ENCODE results near the gene AP3B2. TPM values are rescaled to one million over a fixed set of nuclear protein-coding genes. Genes with fewer than 3 reads are reported as not detected.
A peak's percentile ranks its signal among the peaks of the same experiment; 100 is the strongest.
"Not testable (repeated sequence)": the region's sequence is repeated elsewhere in the genome, so short reads cannot be mapped to it uniquely, and the experiment has no call there.

AP3B2 gene
- total and polyA plus RNA-seq, 8 donors: 0.29 to 8.0 (median 2.0) TPM; not detected in 1

GRCh38 chr15:82709081-82709420 lies 624 bp downstream of the AP3B2 start:
- intact Hi-C loops (cut with DNase I; ENCODE audit: low total_unique reads): no loop called here
- TF ChIP-seq POLR2A (IDR thresholded peaks at IDR 0.05): no peak
- no peak for TF ChIP-seq CTCF (IDR thresholded peaks at IDR 0.05)
- no peak for TF ChIP-seq POLR2AphosphoS5 (IDR thresholded peaks at IDR 0.05)
- TF ChIP-seq EP300 (IDR thresholded peaks at IDR 0.05): no peak
- 0 to 4% (median 3%) methylated on average over 4 to 15 of the region's 15 CpGs for WGBS, 5 donors
- Histone ChIP-seq H3K4me1 (peaks cover 10 to 20% (median 17%) of the 10 kb centered on the region in 4 donors), H3K9me3 (no peaks in the 10 kb centered on the region), H3K36me3 (no peaks in the 10 kb centered on the region), H3K27ac (peak overlapping the region in 1 of 5 donors; percentile 73), H3K4me3 (peak overlapping the region; percentile 64 to 94 (median 80)), H3K27me3 (peaks cover 0 to 11% (median 10%) of the 10 kb centered on the region in 3 donors)
- DNase-seq: no peak

GRCh38 chr15:82705856-82706255 lies 3.8 kb downstream of the AP3B2 start:
- peaks cover 10 to 20% (median 17%) of the 10 kb centered on the region in 4 donors for H3K4me1 ChIP-seq
- 79 to 87% (median 80%) methylated on average over 8 of the region's 8 CpGs for WGBS, 5 donors
- H3K27ac ChIP-seq; H3K4me3 ChIP-seq; DNase-seq; H3K9me3 ChIP-seq; H3K36me3 ChIP-seq; intact Hi-C loops (cut with DNase I; ENCODE audit: low total_unique reads): not testable (repeated sequence)
- peaks cover 0 to 11% (median under 1%) of the 10 kb centered on the region in 3 donors for H3K27me3 ChIP-seq

- H3K36me3 ChIP-seq: no peaks in the 10 kb centered on the region
- no peak overlapping the region for H3K4me3 ChIP-seq
- H3K27ac ChIP-seq: no peak overlapping the region
- no peak for DNase-seq
- peaks cover 0 to 11% (median 0%) of the 10 kb centered on the region in 3 donors for H3K27me3 ChIP-seq
- H3K4me1 ChIP-seq: no peaks in the 10 kb centered on the region
- H3K9me3 ChIP-seq: no peaks in the 10 kb centered on the region
- 36 to 53% (median 48%) methylated on average over 8 to 11 of the region's 11 CpGs for WGBS, 5 donors
- intact Hi-C loops (cut with DNase I; ENCODE audit: low total_unique reads): no loop called here
- no peak for TF ChIP-seq EP300 (IDR thresholded peaks at IDR 0.05)
- TF ChIP-seq CTCF (IDR thresholded peaks at IDR 0.05): no peak
- no peak for TF ChIP-seq POLR2A (IDR thresholded peaks at IDR 0.05)
- TF ChIP-seq POLR2AphosphoS5 (IDR thresholded peaks at IDR 0.05): no peak
Observed at GRCh38 chr15:82699726-82700125, 9.9 kb downstream of the AP3B2 start.

- TF ChIP-seq CTCF (IDR thresholded peaks at IDR 0.05) (no peak), EP300 (IDR thresholded peaks at IDR 0.05) (no peak), POLR2AphosphoS5 (IDR thresholded peaks at IDR 0.05) (no peak), POLR2A (IDR thresholded peaks at IDR 0.05) (no peak)
- Histone ChIP-seq H3K27ac (no peak overlapping the region), H3K4me3 (no peak overlapping the region), H3K9me3 (no peaks in the 10 kb centered on the region), H3K4me1 (no peaks in the 10 kb centered on the region), H3K36me3 (no peaks in the 10 kb centered on the region), H3K27me3 (peaks cover 0 to 11% (median 0%) of the 10 kb centered on the region in 3 donors)
- intact Hi-C loops (cut with DNase I; ENCODE audit: low total_unique reads): no loop called here
- 68 to 80% (median 78%) methylated on average over 7 to 8 of the region's 8 CpGs for WGBS, 5 donors
- no peak for DNase-seq
Observed at GRCh38 chr15:82698711-82699345, 10.8 kb downstream of the AP3B2 start.

- Histone ChIP-seq H3K27ac (no peak overlapping the region), H3K4me1 (no peaks in the 10 kb centered on the region), H3K4me3 (no peak overlapping the region), H3K36me3 (no peaks in the 10 kb centered on the region), H3K9me3 (no peaks in the 10 kb centered on the region), H3K27me3 (peaks cover 0 to 11% (median 0%) of the 10 kb centered on the region in 3 donors)
- DNase-seq: no peak
- 86 to 90% (median 88%) methylated on average over 9 of the region's 9 CpGs for WGBS, 5 donors
- intact Hi-C loops (cut with DNase I; ENCODE audit: low total_unique reads): no loop called here
- TF ChIP-seq CTCF (IDR thresholded peaks at IDR 0.05): no peak
- TF ChIP-seq POLR2A (IDR thresholded peaks at IDR 0.05): no peak
- TF ChIP-seq EP300 (IDR thresholded peaks at IDR 0.05): no peak
- TF ChIP-seq POLR2AphosphoS5 (IDR thresholded peaks at IDR 0.05): no peak
Observed at GRCh38 chr15:82697735-82698407, 11.8 kb downstream of the AP3B2 start.
